HEK293T (cell line): ENCODE data around the gene M1AP.

ENCODE experiments used
- CTCF ChIA-PET: fragments of 350-600 bp; formaldehyde crosslinking; extraction: SDS; loops from one replicate; lab custom pipeline; 2021; ENCODE audit warnings: antibody characterized with exemption, inconsistent platforms; lab: Yijun Ruan, JAX
- POLR2A ChIA-PET: fragments of 350-600 bp; formaldehyde crosslinking; extraction: SDS; loops from one replicate; lab custom pipeline; 2020; ENCODE audit warnings: antibody characterized with exemption, inconsistent platforms; lab: Yijun Ruan, JAX
- DNase-seq: peaks from one replicate; pipeline ENCODE4 v3.0.0; 2012; ENCODE audit warnings: mixed read lengths; ENCODE audit errors: extremely low spot score
- ARNT ChIP-seq: fragments of 450-650 bp; IDR thresholded peaks from 2 replicates; pipeline ENCODE4 v1.6.1; 2017; ENCODE audit warnings: mild to moderate bottlenecking
- BHLHE40 ChIP-seq: fragments of 450-650 bp; IDR thresholded peaks from 2 replicates; pipeline ENCODE4 v1.6.1; 2016; ENCODE audit warnings: mild to moderate bottlenecking, moderate library complexity, borderline replicate concordance
- CTBP1 ChIP-seq: fragments of 450-650 bp; IDR thresholded peaks from 2 replicates; pipeline ENCODE4 v1.6.1; 2016; ENCODE audit warnings: borderline replicate concordance
- ELF4 ChIP-seq: fragments of 450-650 bp; IDR thresholded peaks from 2 replicates; pipeline ENCODE4 v1.6.1; 2017; ENCODE audit warnings: antibody characterized with exemption
- FOXA1 ChIP-seq: fragments of 450-650 bp; IDR thresholded peaks from 2 replicates; pipeline ENCODE4 v1.6.1; 2016; ENCODE audit warnings: mild to moderate bottlenecking
- FOXK2 ChIP-seq: fragments of 450-650 bp; IDR thresholded peaks from 2 replicates; pipeline ENCODE4 v1.6.1; 2016; ENCODE audit warnings: mild to moderate bottlenecking
- FOXM1 ChIP-seq: fragments of 450-650 bp; IDR thresholded peaks from 2 replicates; pipeline ENCODE4 v1.6.1; 2017; ENCODE audit warnings: mild to moderate bottlenecking, borderline replicate concordance
- HDGF ChIP-seq: fragments of 450-650 bp; IDR thresholded peaks from 2 replicates; pipeline ENCODE4 v1.6.1; 2017; ENCODE audit warnings: antibody characterized with exemption, borderline replicate concordance
- L3MBTL2 ChIP-seq: fragments of 450-650 bp; conservative IDR thresholded peaks from 2 replicates; pipeline ENCODE4 v1.6.1; 2016; ENCODE audit warnings: mild to moderate bottlenecking
- LEF1 ChIP-seq: fragments of 450-650 bp; IDR thresholded peaks from 2 replicates; pipeline ENCODE4 v1.6.1; 2017; ENCODE audit warnings: mild to moderate bottlenecking, borderline replicate concordance
- NFRKB ChIP-seq: fragments of 450-650 bp; IDR thresholded peaks from 2 replicates; pipeline ENCODE4 v1.6.1; 2016; ENCODE audit warnings: mild to moderate bottlenecking, moderate library complexity
- PKNOX1 ChIP-seq: fragments of 450-650 bp; IDR thresholded peaks from 2 replicates; pipeline ENCODE4 v1.6.1; 2016
- SP1 ChIP-seq: fragments of 450-650 bp; IDR thresholded peaks from 2 replicates; pipeline ENCODE4 v1.6.1; 2017
- SUZ12 ChIP-seq: fragments of 450-650 bp; IDR thresholded peaks from 2 replicates; pipeline ENCODE4 v1.6.1; 2016; ENCODE audit warnings: mild to moderate bottlenecking
- TARDBP ChIP-seq: fragments of 450-650 bp; IDR thresholded peaks from 2 replicates; pipeline ENCODE4 v1.6.1; 2016
- ZNF384 ChIP-seq: fragments of 450-650 bp; IDR thresholded peaks from 2 replicates; pipeline ENCODE4 v1.6.1; 2016

M1AP gene

GRCh38 chr2:74538881-74539339 lies 109.2 kb downstream of the M1AP start:
- no peak for DNase-seq
- ChIA-PET POLR2A (no interaction called here), CTCF (no interaction called here)
- TF ChIP-seq FOXK2, result no peak
- no peak for TF ChIP-seq ELF4
- no peak for TF ChIP-seq SP1
- no peak for TF ChIP-seq ZNF384
- no peak for TF ChIP-seq PKNOX1
- TF ChIP-seq CTBP1, result no peak
- TF ChIP-seq ARNT, result no peak
- no peak for TF ChIP-seq TARDBP
- TF ChIP-seq L3MBTL2, result no peak
- no peak for TF ChIP-seq FOXA1
- TF ChIP-seq NFRKB, result no peak
- no peak for TF ChIP-seq LEF1
- TF ChIP-seq BHLHE40, result no peak

- TF ChIP-seq ELF4 (no peak), SUZ12 (no peak), FOXA1 (no peak), SP1 (no peak), NFRKB (no peak), TARDBP (no peak), CTBP1 (no peak), PKNOX1 (no peak), ZNF384 (no peak), LEF1 (no peak), L3MBTL2 (no peak)
- POLR2A ChIA-PET, result no interaction called here
- CTCF ChIA-PET, result no interaction called here
- DNase-seq, result no peak
Observed at GRCh38 chr2:74537140-74537539, 111.0 kb downstream of the M1AP start.

GRCh38 chr2:74536166-74536950 lies 111.8 kb downstream of the M1AP start:
- no peak for DNase-seq
- CTCF ChIA-PET, result no interaction called here
- TF ChIP-seq SP1 (no peak), FOXA1 (no peak), NFRKB (no peak), ZNF384 (no peak), BHLHE40 (no peak), FOXK2 (no peak), L3MBTL2 (no peak), PKNOX1 (no peak), SUZ12 (no peak), ELF4 (no peak), LEF1 (no peak), HDGF (no peak), ARNT (no peak), FOXM1 (no peak), TARDBP (no peak), CTBP1 (no peak)
- POLR2A ChIA-PET, result no interaction called here

- CTCF ChIA-PET, result no interaction called here
- no peak for TF ChIP-seq FOXA1
- TF ChIP-seq NFRKB, result no peak
- no peak for TF ChIP-seq ARNT
- TF ChIP-seq PKNOX1, result no peak
- no peak for TF ChIP-seq TARDBP
- no peak for TF ChIP-seq L3MBTL2
- no peak for TF ChIP-seq SUZ12
- TF ChIP-seq HDGF, result no peak
- TF ChIP-seq FOXM1, result no peak
- no peak for TF ChIP-seq ZNF384
- POLR2A ChIA-PET, result no interaction called here
- DNase-seq, result no peak
Observed at GRCh38 chr2:74535440-74535965, 112.6 kb downstream of the M1AP start.

- no peak for TF ChIP-seq CTBP1
- TF ChIP-seq ZNF384, result no peak
- TF ChIP-seq SUZ12, result no peak
- no peak for TF ChIP-seq FOXA1
- no peak for TF ChIP-seq BHLHE40
- TF ChIP-seq SP1, result no peak
- TF ChIP-seq L3MBTL2, result no peak
- TF ChIP-seq FOXK2, result no peak
- TF ChIP-seq TARDBP, result no peak
- TF ChIP-seq FOXM1, result no peak
- TF ChIP-seq PKNOX1, result no peak
- no peak for TF ChIP-seq HDGF
- TF ChIP-seq NFRKB, result no peak
- TF ChIP-seq ELF4, result no peak
- TF ChIP-seq LEF1, result no peak
- no peak for TF ChIP-seq ARNT
- ChIA-PET CTCF (interaction anchor here (1.5 kb wide), 1 partner anchor 43 kb away, joined by 3 read pairs; no protein-coding TSS in a partner anchor), POLR2A (interaction anchor here (1.0 to 1.9 kb wide), 3 partner anchors 12 to 17 kb away, joined by 4 to 7 read pairs (median 5); no protein-coding TSS in a partner anchor)
- DNase-seq, result no peak
Observed at GRCh38 chr2:74534411-74534810, 113.7 kb downstream of the M1AP start.
